Lower leg skin (tissue), 4 donors: ENCODE measurements around the gene GSE1. TPM values are rescaled to one million over a fixed set of nuclear protein-coding genes. Genes with fewer than 3 reads are reported as not detected.

Source experiments
- DNase-seq, 2 donors: peaks; one replicate each; pipeline ENCODE4 v3.0.0-alpha.2; 2019; ENCODE audit warnings: low spot score in 2 of 2
- H3K4me3 ChIP-seq: fragments of 200-600 bp; sonication (generic); 2 replicates; pipeline ENCODE4 v1.5.1; 2017; ENCODE audit warnings: mild to moderate bottlenecking, low read depth; ENCODE audit not compliant: poor library complexity, severe bottlenecking
- POLR2A ChIP-seq, 2 donors: fragments of 450-650 bp; IDR thresholded peaks; one replicate each; pipeline ENCODE4 v1.6.1; 2016 to 2017; ENCODE audit warnings: antibody characterized with exemption in 2 of 2, mild to moderate bottlenecking in 1 of 2, moderate library complexity in 1 of 2
- WGBS, 2 donors: methylation state at CpG; one replicate each; pipeline ENCODE4 v1.1.5; 2018; 5-methylcytosine and 5-hydroxymethylcytosine counted together
- intact Hi-C: fragments of 100-400 bp; cut with DNase I; formaldehyde crosslinking; loops from one replicate; pipeline ENCODE4 v1.15.0; 2023; ENCODE audit warnings: low total_unique reads
- total RNA-seq, 4 donors: library from RNA; depleted of rRNA; stranded (reverse); fragments of >200 nt; gene quantifications; one replicate each; pipeline ENCODE4 v1.1.0, GENCODE V29; 2016
- TF ChIP-seq, protein P1 (sequence below), 3 donors: fragments of 450-650 bp; IDR thresholded peaks; one replicate each; pipeline ENCODE4 v1.5.1; 2016; ENCODE audit warnings: antibody characterized with exemption in 3 of 3, mild to moderate bottlenecking in 3 of 3, moderate library complexity in 2 of 3

Gene GSE1
- total RNA-seq, 4 donors from 2014 or later: 62.9 to 113 (median 69.9) TPM

DNA sequence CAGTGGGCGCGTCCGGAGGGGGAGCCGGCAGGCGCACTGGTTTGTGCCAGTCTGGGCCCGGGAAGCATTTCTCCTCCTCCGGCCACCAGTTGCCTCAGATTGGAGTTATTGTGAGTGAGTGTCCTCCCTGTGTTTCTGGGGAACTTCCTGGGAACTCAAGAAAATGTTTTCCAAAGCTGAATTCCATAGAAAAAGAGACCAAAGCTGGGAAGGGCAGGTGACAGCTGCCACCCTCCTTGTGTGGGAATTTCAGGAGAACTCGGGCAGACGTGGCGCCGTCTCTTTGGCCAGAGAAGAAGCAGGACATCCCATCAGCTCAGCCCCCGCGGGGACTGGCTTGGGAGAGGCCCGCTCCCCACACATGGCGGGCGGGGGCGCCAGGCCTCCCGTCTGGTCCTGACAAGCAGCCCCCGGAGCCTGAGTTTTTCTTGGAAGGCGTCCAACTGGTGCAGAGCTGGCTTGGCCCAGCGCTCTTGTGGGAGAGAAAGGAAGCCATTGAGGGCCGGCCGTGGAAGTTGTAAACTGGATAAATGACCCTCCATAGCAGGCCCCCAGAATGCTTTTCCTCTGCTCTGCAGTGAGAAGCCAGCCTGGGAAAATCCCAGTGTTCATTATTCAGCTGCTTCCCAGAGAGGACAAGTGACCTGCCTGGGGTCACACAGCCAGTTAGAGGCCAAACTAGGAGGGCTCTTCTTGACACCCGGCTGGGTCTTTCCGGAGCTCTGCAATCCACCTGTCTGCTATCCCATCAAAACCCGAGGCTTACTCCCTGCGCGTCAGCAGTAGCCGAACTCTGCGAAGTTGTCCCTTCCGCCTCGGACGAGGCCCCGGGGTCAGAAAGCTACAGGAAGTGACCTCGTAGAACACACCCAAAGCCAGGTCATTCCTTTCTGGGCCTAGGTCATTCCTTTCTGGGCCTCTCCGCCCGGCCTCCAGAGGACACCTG, 39.2 kb upstream of the GSE1 start:
- TF ChIP-seq POLR2A (IDR thresholded peaks at IDR 0.05): no peak
- TF ChIP-seq, protein P1, sequence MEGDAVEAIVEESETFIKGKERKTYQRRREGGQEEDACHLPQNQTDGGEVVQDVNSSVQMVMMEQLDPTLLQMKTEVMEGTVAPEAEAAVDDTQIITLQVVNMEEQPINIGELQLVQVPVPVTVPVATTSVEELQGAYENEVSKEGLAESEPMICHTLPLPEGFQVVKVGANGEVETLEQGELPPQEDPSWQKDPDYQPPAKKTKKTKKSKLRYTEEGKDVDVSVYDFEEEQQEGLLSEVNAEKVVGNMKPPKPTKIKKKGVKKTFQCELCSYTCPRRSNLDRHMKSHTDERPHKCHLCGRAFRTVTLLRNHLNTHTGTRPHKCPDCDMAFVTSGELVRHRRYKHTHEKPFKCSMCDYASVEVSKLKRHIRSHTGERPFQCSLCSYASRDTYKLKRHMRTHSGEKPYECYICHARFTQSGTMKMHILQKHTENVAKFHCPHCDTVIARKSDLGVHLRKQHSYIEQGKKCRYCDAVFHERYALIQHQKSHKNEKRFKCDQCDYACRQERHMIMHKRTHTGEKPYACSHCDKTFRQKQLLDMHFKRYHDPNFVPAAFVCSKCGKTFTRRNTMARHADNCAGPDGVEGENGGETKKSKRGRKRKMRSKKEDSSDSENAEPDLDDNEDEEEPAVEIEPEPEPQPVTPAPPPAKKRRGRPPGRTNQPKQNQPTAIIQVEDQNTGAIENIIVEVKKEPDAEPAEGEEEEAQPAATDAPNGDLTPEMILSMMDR (IDR thresholded peaks at IDR 0.05): no peak
- no peak overlapping the region for H3K4me3 ChIP-seq
- DNase-seq: no peak
- intact Hi-C loops: no loop called here
- WGBS, 2 donors: 41 to 62% methylated on average over 29 to 37 of the region's 37 CpGs

DNA sequence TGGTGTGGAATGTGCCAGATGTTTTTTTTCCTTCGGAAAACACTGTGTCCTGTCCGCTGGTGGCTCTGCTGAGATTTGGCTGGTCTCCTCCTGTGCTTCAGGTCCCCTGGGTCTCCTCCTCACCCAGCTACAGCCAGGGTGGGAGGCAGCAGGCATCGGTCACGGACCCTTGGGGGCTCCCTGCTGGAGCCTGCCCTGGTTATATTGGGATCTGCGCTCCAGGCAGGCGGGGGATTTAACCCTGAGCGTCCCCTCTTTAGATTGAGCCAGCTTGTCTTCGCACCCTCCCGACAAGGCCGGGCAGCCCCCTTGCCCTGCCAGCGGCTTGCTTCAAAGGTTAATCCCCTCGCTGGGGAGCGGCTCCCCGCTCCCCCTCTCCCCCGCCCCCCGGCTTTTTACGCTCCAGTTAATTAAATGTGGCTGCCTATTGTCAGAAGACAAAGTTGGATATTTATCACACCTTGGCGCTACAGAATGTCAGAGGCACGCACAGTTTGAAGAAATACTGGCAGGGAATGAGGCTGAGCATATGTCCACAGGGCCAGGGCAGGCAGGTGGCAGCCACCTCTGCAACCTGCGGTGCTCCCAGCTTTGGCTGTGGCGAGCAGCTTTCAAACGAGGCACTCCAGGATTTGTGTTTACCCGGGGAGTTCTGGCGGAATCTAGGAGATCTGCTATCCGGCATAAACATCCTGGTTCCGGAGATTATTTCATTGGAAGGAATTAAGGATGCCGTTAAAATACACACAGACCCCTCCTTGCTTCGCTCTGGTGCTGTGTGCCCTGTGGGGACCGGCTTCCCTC, 38.2 kb upstream of the GSE1 start:
- TF ChIP-seq, protein P1 (IDR thresholded peaks at IDR 0.05): no peak
- no peak for TF ChIP-seq POLR2A (IDR thresholded peaks at IDR 0.05)
- 72 to 73% methylated on average over 29 of the region's 29 CpGs for WGBS, 2 donors
- no peak overlapping the region for H3K4me3 ChIP-seq
- no peak for DNase-seq
- intact Hi-C loops: no loop called here

DNA sequence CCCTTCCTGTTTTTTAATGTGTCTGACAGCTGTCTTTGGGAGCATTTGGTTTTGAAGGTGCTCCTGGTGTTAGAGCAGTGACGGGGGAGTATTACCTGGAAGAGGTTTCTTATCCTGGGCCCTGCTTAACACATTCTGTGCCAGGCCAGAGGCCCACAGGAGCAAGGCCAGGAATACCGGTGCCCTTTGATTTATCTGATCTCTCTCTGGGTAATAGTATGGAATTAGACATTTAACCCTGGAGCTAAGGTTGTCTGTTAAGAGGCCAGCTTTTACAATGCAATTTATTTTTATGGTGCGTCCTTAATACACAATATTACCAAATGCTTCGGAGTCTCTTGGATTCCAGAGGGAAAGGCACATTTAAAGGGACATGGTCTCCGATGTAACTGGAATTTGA, 37.2 kb upstream of the GSE1 start:
- DNase-seq: no peak
- TF ChIP-seq, protein P1 (IDR thresholded peaks at IDR 0.05): no peak
- TF ChIP-seq POLR2A (IDR thresholded peaks at IDR 0.05): no peak
- 76 to 79% methylated on average over 5 of the region's 5 CpGs for WGBS, 2 donors
- no peak overlapping the region for H3K4me3 ChIP-seq
- intact Hi-C loops: no loop called here

DNA sequence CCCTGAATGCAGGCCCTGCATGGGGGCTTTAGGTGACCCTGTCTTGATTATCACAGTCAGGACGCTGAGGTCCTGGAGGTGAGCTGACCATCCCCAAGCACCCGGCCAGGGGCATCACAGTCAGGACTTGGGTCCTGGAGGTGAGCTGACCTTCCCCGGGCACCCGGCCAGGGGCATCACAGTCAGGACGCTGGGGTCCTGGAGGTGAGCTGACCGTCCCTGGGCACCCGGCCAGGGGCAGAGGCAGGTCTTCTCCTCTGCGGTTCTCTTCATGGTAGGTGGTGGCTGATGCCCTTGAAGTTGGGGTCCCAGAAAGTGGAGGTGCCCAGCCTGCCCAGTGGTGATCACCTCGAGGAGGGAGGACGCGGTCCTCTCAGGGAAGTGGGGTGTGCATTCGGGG, 36.2 kb upstream of the GSE1 start:
- TF ChIP-seq POLR2A (IDR thresholded peaks at IDR 0.05): no peak
- no peak for DNase-seq
- 82 to 98% methylated on average over 8 of the region's 12 CpGs for WGBS, 2 donors

DNA sequence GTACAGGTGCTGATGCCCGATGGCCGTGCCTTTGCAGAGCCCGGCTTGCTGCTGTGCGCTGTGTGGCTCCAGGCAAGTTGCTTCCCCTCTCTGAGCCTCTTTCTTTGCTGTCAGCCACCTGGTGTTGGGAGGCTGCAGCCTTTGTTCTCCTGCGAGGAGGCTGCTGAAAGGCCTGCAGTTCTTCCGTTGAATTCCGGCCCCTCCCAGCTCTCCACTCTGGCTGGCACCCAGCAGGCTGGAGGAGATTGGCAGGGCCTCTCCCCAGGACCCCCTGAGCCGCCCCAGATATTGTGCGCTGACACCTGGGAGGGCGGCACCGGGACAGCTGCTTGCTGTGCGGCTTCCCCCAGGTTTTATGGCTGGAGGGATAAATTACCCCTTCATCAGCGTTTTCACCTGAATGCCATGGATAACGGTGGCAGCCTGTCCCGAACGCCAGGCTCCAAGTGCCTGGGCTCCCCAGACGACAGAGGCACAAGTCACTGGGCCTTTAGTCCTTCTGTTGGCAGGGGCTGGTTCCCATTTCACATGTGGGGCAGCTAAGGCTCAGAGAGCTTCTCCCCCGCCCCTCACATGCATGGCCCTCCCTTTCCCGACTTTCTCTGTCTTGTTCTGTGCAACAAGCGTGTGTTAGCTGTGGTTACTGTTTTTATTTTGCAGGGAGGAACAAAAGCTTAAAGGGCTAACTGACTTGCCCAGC, 35.1 kb upstream of the GSE1 start:
- intact Hi-C loops: no loop called here
- no peak for DNase-seq
- TF ChIP-seq POLR2A (IDR thresholded peaks at IDR 0.05): no peak
- TF ChIP-seq, protein P1 (IDR thresholded peaks at IDR 0.05): no peak
- WGBS, 2 donors: 74 to 75% methylated on average over 11 to 20 of the region's 20 CpGs
- no peak overlapping the region for H3K4me3 ChIP-seq

More for the DNA sequence above, 36.2 kb upstream of the GSE1 start:
- intact Hi-C loops: no loop called here
- no peak overlapping the region for H3K4me3 ChIP-seq
